Kidney (tissue), 14 donors: ENCODE results near the gene SMIM20. TPM values are rescaled to one million over a fixed set of nuclear protein-coding genes. Genes with fewer than 3 reads are reported as not detected.
A peak's percentile ranks its signal among the peaks of the same experiment; 100 is the strongest.

Experiments used
- DNase-seq, 5 donors: peaks; one replicate each; pipeline ENCODE4 v3.0.0-alpha.2; 2013 to 2020
- FAIRE-seq: peaks from 2 replicates; lab custom pipeline; 2012; peaks lifted over from hg19 to GRCh38; lab: Jason Lieb, UNC
- H3K27ac ChIP-seq, 2 donors: one replicate each; pipeline ENCODE4 v1.7.0; 2013; ENCODE audit warnings: low read depth in 2 of 2, low read length in 2 of 2, inconsistent platforms in 1 of 2
- H3K27me3 ChIP-seq: one replicate; pipeline ENCODE4 v1.7.1; 2013; ENCODE audit warnings: low read length, inconsistent platforms; ENCODE audit not compliant: control insufficient read depth, insufficient read depth
- H3K36me3 ChIP-seq, 3 donors: one replicate each; pipeline versions ENCODE4 v1.7.0 to v1.7.1; 2013; ENCODE audit warnings: low read length in 3 of 3, control low read depth in 1 of 3, inconsistent platforms in 1 of 3; ENCODE audit not compliant: insufficient read depth in 3 of 3, control insufficient read depth in 2 of 3
- H3K4me1 ChIP-seq, 3 donors: one replicate each; pipeline versions ENCODE4 v1.7.0 to v1.7.1; 2013; ENCODE audit warnings: low read length in 3 of 3, inconsistent platforms in 1 of 3, low read depth in 1 of 3; ENCODE audit not compliant: control insufficient read depth in 2 of 3, insufficient read depth in 2 of 3
- H3K4me3 ChIP-seq, 3 donors: one replicate each; pipeline versions ENCODE4 v1.7.0 to v1.8.1; 2013; ENCODE audit warnings: low read length in 3 of 3, control low read depth in 1 of 3, inconsistent platforms in 1 of 3
- H3K9ac ChIP-seq, 3 donors: one replicate each; pipeline versions ENCODE4 v1.7.0 to v1.7.1; 2013; ENCODE audit warnings: low read length in 3 of 3, control low read depth in 1 of 3, inconsistent platforms in 1 of 3
- H3K9me3 ChIP-seq, 3 donors: one replicate each; pipeline versions ENCODE4 v1.7.0 to v1.7.1; 2013; ENCODE audit warnings: low read length in 3 of 3, control low read depth in 1 of 3, inconsistent platforms in 1 of 3; ENCODE audit not compliant: control insufficient read depth in 2 of 3, insufficient read depth in 1 of 3
- CTCF ChIP-seq: IDR thresholded peaks from 3 replicates; pipeline ENCODE4 v1.5.1; 2012; ENCODE audit warnings: mild to moderate bottlenecking, moderate library complexity, borderline replicate concordance; ENCODE audit not compliant: insufficient read depth; ENCODE audit errors: extremely low read depth
- intact Hi-C: fragments of 100-400 bp; cut with DNase I; formaldehyde crosslinking; loops from one replicate; pipeline ENCODE4 v1.11.1; 2022
- polyA plus RNA-seq: library from polyadenylated mRNA; stranded (reverse); fragments of 350-450 nt; fragmentation: Illumina TruSeq; extraction: RNeasy Lipid Tissue Mini Kit (QIAGEN cat#74804); gene quantifications from one replicate; pipeline ENCODE4 v1.2.3, GENCODE V29; 2014; ENCODE audit warnings: low read depth, low replicate concordance; ENCODE audit not compliant: insufficient read depth
- total RNA-seq: library from RNA; stranded (reverse); fragmentation: NEBNext Ultra II Directional; extraction: Animal tissue kit (Norgen Biotek cat#: 25700); gene quantifications from one replicate; pipeline ENCODE4 v1.2.1, GENCODE V29; 2021
- donor health status: control.
- donor health status: control.
- donor health status: control.
- donor health status: control.
- donor health status: control.
- donor health status: DM: yes; HTN: yes; CAD: no.
- donor health status: Normal renal cell carcinoma (clear cell type).

Gene SMIM20
- total and polyA plus RNA-seq, 2 donors from 2014 or later: 23.8 to 97.2 TPM

GRCh38 chr4:25913056-25913850 is 767 bp upstream of the SMIM20 start:
- no peaks in the 10 kb centered on the region for H3K9me3 ChIP-seq
- H3K4me3 ChIP-seq: peak overlapping the region; percentile 77 to 82 (median 78)
- no peaks in the 10 kb centered on the region for H3K36me3 ChIP-seq
- intact Hi-C loops: no loop called here
- H3K9ac ChIP-seq: peak overlapping the region; percentile 50 to 78 (median 67)
- DNase-seq (peak in 3 of 5 donors; percentile 57 to 85 (median 71)), FAIRE-seq (no peak)
- no peaks in the 10 kb centered on the region for H3K27me3 ChIP-seq
- TF ChIP-seq CTCF: no peak
- peak overlapping the region; percentile 13 to 35 for H3K27ac ChIP-seq
- peaks cover 0 to 7% (median 6%) of the 10 kb centered on the region in 3 donors for H3K4me1 ChIP-seq

GRCh38 chr4:25914670-25915352 is 791 bp downstream of the SMIM20 start:
- no peaks in the 10 kb centered on the region for H3K36me3 ChIP-seq
- H3K9ac ChIP-seq: peak overlapping the region; percentile 21 to 90 (median 70)
- no peak for TF ChIP-seq CTCF
- no peaks in the 10 kb centered on the region for H3K27me3 ChIP-seq
- peak overlapping the region in 1 of 2 donors; percentile 79 for H3K27ac ChIP-seq
- FAIRE-seq (no peak), DNase-seq (no peak)
- no peaks in the 10 kb centered on the region for H3K9me3 ChIP-seq
- H3K4me3 ChIP-seq: peak overlapping the region; percentile 79 to 82 (median 81)
- peaks cover 0 to 7% (median 6%) of the 10 kb centered on the region in 3 donors for H3K4me1 ChIP-seq
- intact Hi-C loops: no loop called here

- H3K9ac ChIP-seq: no peak overlapping the region
- H3K27ac ChIP-seq: no peak overlapping the region
- DNase-seq (peak in 4 of 5 donors; percentile 42 to 69 (median 62)), FAIRE-seq (no peak)
- intact Hi-C loops: no loop called here
- no peaks in the 10 kb centered on the region for H3K36me3 ChIP-seq
- peaks cover 0 to 7% (median 6%) of the 10 kb centered on the region in 3 donors for H3K4me1 ChIP-seq
- H3K9me3 ChIP-seq: no peaks in the 10 kb centered on the region
- TF ChIP-seq CTCF: no peak
- H3K27me3 ChIP-seq: no peaks in the 10 kb centered on the region
- H3K4me3 ChIP-seq: peak overlapping the region in 1 of 3 donors; percentile 82
Observed at GRCh38 chr4:25915353-25915705, 1.3 kb downstream of the SMIM20 start.
